ENCODE results near the gene CDH15.

CDH15 gene, protein sequence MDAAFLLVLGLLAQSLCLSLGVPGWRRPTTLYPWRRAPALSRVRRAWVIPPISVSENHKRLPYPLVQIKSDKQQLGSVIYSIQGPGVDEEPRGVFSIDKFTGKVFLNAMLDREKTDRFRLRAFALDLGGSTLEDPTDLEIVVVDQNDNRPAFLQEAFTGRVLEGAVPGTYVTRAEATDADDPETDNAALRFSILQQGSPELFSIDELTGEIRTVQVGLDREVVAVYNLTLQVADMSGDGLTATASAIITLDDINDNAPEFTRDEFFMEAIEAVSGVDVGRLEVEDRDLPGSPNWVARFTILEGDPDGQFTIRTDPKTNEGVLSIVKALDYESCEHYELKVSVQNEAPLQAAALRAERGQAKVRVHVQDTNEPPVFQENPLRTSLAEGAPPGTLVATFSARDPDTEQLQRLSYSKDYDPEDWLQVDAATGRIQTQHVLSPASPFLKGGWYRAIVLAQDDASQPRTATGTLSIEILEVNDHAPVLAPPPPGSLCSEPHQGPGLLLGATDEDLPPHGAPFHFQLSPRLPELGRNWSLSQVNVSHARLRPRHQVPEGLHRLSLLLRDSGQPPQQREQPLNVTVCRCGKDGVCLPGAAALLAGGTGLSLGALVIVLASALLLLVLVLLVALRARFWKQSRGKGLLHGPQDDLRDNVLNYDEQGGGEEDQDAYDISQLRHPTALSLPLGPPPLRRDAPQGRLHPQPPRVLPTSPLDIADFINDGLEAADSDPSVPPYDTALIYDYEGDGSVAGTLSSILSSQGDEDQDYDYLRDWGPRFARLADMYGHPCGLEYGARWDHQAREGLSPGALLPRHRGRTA

GRCh38 chr16:89171216-89172170 is at the start of gene CDH15:
CDH15 (plus strand) TSS chr16:89171748; CDS start chr16:89171832, 84 bp downstream.
- DNase-seq: peak; percentile 97
- Mint-ChIP-seq H3K27me3 (peaks cover 5% of the 10 kb centered on the region), H3K4me3 (peak within 1 kb of the TSS; percentile 48), H3K4me1 (ENCODE audit: low read depth) (peaks cover 10% of the 10 kb centered on the region), H3K27ac (no peak within 1 kb of the TSS), H3K36me3 (ENCODE audit: low read depth) (no peaks in the 10 kb centered on the region), H3K9me3 (no peaks in the 10 kb centered on the region)

DNA sequence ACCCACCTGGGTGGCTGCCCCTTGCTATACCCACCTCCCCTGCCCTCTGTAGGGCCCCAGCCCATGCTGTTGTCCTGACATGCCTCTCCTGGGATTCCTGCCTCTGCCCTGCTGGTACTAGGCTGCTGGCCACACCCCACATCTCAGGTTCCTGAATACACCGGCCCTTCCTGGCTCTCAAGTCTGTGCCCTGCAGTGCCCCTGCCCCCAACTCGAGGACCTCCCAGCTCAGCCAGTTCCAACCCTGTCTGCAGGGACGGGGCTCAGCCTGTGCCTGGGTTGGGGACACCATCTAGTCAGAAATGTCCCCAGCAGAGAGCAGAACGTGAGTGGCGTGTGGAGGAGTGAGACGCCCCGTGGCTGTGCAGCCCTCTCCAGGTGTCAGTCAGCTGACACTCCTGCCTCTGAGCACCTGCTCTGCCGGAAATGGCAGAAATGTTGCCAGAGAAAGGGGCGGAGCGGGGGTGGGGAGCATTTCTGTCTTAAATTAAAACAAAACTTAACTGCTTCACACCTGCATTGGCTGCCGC is 49.2 kb upstream of the CDH15 start:
- no peak overlapping the region for H3K4me3 Mint-ChIP-seq

GRCh38 chr16:89123001-89123830 is 48.3 kb upstream of the CDH15 start:
- H3K4me3 Mint-ChIP-seq: no peak overlapping the region
- peaks cover 36% of the 10 kb centered on the region for H3K4me1 Mint-ChIP-seq (ENCODE audit: low read depth)
- no peaks in the 10 kb centered on the region for H3K27me3 Mint-ChIP-seq
- H3K27ac Mint-ChIP-seq: peak overlapping the region; percentile 71
- no peaks in the 10 kb centered on the region for H3K9me3 Mint-ChIP-seq
- H3K36me3 Mint-ChIP-seq (ENCODE audit: low read depth): peaks cover 77% of the 10 kb centered on the region
- no peak for DNase-seq

More for the DNA sequence above, 49.2 kb upstream of the CDH15 start:
- Mint-ChIP-seq H3K36me3 (ENCODE audit: low read depth) (peaks cover 86% of the 10 kb centered on the region), H3K27ac (peak overlapping the region; percentile 71), H3K9me3 (no peaks in the 10 kb centered on the region), H3K4me1 (ENCODE audit: low read depth) (peaks cover 33% of the 10 kb centered on the region), H3K27me3 (no peaks in the 10 kb centered on the region)
- DNase-seq: peak; percentile 61

- Mint-ChIP-seq H3K27me3 (no peaks in the 10 kb centered on the region), H3K4me3 (no peak overlapping the region), H3K36me3 (ENCODE audit: low read depth) (peaks cover 75% of the 10 kb centered on the region), H3K4me1 (ENCODE audit: low read depth) (peaks cover 38% of the 10 kb centered on the region), H3K27ac (peak overlapping the region; percentile 47), H3K9me3 (no peaks in the 10 kb centered on the region)
- DNase-seq: no peak
These were observed 47.8 kb upstream of the CDH15 start for GRCh38 chr16:89123831-89124100.

GRCh38 chr16:89129378-89129777 is 42.2 kb upstream of the CDH15 start:
- H3K4me1 Mint-ChIP-seq (ENCODE audit: low read depth): peaks cover 20% of the 10 kb centered on the region
- no peak overlapping the region for H3K4me3 Mint-ChIP-seq
- no peak for DNase-seq
- no peaks in the 10 kb centered on the region for H3K9me3 Mint-ChIP-seq
- no peak overlapping the region for H3K27ac Mint-ChIP-seq
- H3K27me3 Mint-ChIP-seq: no peaks in the 10 kb centered on the region
- peaks cover 76% of the 10 kb centered on the region for H3K36me3 Mint-ChIP-seq (ENCODE audit: low read depth)

DNA sequence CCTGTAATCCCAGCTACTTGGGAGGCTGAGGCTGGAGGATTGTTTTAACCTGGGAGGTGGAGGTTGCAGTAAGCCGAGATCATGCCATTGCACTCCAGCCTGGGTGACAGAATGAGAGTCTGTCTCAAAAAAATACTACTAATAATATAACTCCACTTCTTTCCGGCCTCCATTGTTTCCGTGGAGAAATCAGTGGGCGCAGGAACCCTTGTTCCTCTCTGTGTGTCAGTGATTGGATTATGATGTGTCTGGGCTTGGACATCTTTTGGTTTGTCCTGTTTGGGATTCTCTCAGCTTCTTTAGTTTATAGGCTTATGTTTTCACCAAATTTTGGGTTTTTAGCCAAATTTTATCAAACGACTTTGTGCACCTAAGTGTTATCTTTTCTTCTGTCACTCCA is 41.1 kb upstream of the CDH15 start:
- Mint-ChIP-seq H3K4me1 (ENCODE audit: low read depth) (peaks cover 18% of the 10 kb centered on the region), H3K9me3 (no peaks in the 10 kb centered on the region), H3K27ac (no peak overlapping the region), H3K27me3 (no peaks in the 10 kb centered on the region), H3K4me3 (no peak overlapping the region), H3K36me3 (ENCODE audit: low read depth) (peaks cover 77% of the 10 kb centered on the region)
- no peak for DNase-seq

DNA sequence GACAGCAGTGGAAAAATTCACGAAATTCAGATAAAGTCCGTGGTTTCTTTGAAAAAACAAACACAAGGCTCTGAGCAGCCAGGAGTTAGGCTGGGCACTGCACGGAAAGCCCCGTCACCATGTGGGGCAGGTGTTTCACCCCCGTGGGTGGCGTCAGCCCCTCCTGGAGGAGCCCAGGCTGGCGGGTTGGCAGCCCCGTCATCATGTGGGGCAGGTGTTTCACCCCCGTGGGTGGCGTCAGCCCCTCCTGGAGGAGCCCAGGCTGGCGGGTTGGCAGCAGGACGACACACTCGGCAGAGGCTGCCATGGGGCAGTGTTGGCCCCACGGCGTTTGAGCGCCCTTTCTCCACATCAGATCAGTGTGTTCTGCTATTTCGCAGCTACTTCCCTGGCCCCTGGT is 39.8 kb upstream of the CDH15 start:
- peaks cover 78% of the 10 kb centered on the region for H3K36me3 Mint-ChIP-seq (ENCODE audit: low read depth)
- H3K9me3 Mint-ChIP-seq: no peaks in the 10 kb centered on the region
- H3K4me1 Mint-ChIP-seq (ENCODE audit: low read depth): peaks cover 18% of the 10 kb centered on the region
- H3K4me3 Mint-ChIP-seq: no peak overlapping the region
- H3K27me3 Mint-ChIP-seq: no peaks in the 10 kb centered on the region
- H3K27ac Mint-ChIP-seq: peak overlapping the region; percentile 1
- DNase-seq: no peak

GRCh38 chr16:89132194-89133005 is 39.1 kb upstream of the CDH15 start:
- no peak overlapping the region for H3K4me3 Mint-ChIP-seq

DNA sequence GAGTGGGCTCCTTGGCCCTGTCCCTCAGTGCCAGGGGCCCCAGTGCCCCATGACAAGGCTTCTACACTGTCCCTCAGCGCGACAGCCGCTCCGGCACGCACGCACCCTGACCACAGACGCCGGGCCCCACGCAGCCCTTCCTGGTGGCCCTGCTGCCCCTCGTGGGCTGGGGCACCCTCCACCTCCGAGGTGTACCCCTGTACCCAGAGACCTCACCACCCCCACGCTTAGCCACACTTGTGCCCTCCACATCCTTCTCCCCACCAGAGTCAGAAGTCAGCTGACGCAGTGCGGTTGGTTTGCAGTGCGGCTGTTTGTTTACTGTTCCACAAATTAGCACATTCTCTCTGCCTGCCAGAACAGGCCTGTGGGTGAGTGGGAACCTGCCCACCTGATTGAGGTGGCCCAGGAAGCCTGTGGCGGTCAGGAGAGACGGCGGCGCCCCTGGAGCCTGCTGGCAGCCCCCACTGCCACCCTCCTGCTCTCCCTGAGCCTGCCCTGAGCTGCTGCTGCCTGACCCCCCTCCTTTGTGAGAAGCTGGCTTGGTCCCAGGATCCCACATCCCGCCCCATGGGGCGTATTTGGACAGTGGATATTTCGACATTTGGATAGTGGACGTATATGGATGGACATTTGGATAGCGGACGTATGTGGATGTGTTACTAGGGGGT is 38.0 kb upstream of the CDH15 start:
- H3K27me3 Mint-ChIP-seq: no peaks in the 10 kb centered on the region
- no peak overlapping the region for H3K4me3 Mint-ChIP-seq
- no peak overlapping the region for H3K27ac Mint-ChIP-seq
- DNase-seq: no peak
- peaks cover 75% of the 10 kb centered on the region for H3K36me3 Mint-ChIP-seq (ENCODE audit: low read depth)
- no peaks in the 10 kb centered on the region for H3K9me3 Mint-ChIP-seq
- peaks cover 10% of the 10 kb centered on the region for H3K4me1 Mint-ChIP-seq (ENCODE audit: low read depth)

More at GRCh38 chr16:89132194-89133005, 39.1 kb upstream of the CDH15 start:
- no peaks in the 10 kb centered on the region for H3K9me3 Mint-ChIP-seq
- H3K4me1 Mint-ChIP-seq (ENCODE audit: low read depth): peaks cover 16% of the 10 kb centered on the region
- H3K27me3 Mint-ChIP-seq: no peaks in the 10 kb centered on the region
- peaks cover 77% of the 10 kb centered on the region for H3K36me3 Mint-ChIP-seq (ENCODE audit: low read depth)
- no peak overlapping the region for H3K27ac Mint-ChIP-seq
- no peak for DNase-seq

DNA sequence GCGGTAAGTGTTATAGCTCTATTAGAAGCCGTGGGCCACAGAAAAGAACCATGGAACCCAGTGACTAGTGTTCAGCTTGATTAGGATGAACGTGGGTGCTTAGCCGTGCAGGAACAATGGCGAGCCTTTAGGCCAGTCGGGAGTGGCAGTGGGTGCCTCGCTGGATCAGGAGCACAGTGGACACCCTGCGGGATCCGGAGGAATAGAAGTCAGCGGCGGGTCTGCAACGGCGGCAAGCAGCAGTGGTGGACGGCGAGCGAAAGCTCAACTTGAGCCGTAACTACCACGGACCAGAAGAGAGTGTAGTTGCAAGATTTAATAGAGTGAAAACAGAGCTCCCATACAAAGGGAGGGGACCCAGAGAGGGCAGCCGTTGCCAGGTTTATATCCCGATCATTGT is 37.3 kb upstream of the CDH15 start:
- Mint-ChIP-seq H3K4me1 (ENCODE audit: low read depth) (peaks cover 4% of the 10 kb centered on the region), H3K27me3 (no peaks in the 10 kb centered on the region), H3K9me3 (no peaks in the 10 kb centered on the region), H3K27ac (no peak overlapping the region), H3K4me3 (no peak overlapping the region), H3K36me3 (ENCODE audit: low read depth) (peaks cover 69% of the 10 kb centered on the region)
- DNase-seq: no peak

DNA sequence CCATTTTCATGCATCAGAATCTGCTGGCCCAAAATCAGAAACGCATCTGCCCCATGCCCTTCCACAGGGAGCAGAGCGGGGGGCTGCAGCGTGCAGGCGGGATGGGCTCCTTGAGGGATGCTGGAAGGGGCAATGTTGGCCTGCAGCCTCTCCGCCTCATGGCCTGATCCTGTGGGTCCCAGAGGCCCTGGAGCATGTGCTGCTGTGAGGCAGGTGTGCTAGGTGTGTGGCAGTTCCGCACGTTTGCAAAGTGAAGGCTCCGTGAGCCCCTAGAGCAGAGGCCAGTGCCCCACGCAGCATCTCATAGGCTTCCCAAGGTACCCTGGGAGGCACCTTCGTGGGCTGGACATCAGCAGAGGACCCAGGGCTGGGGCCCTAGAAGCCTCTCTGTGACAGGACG is 36.4 kb upstream of the CDH15 start:
- no peak for DNase-seq
- Mint-ChIP-seq H3K36me3 (ENCODE audit: low read depth) (peaks cover 63% of the 10 kb centered on the region), H3K4me1 (ENCODE audit: low read depth) (peaks cover 4% of the 10 kb centered on the region), H3K9me3 (no peaks in the 10 kb centered on the region), H3K4me3 (no peak overlapping the region), H3K27me3 (no peaks in the 10 kb centered on the region), H3K27ac (no peak overlapping the region)

DNA sequence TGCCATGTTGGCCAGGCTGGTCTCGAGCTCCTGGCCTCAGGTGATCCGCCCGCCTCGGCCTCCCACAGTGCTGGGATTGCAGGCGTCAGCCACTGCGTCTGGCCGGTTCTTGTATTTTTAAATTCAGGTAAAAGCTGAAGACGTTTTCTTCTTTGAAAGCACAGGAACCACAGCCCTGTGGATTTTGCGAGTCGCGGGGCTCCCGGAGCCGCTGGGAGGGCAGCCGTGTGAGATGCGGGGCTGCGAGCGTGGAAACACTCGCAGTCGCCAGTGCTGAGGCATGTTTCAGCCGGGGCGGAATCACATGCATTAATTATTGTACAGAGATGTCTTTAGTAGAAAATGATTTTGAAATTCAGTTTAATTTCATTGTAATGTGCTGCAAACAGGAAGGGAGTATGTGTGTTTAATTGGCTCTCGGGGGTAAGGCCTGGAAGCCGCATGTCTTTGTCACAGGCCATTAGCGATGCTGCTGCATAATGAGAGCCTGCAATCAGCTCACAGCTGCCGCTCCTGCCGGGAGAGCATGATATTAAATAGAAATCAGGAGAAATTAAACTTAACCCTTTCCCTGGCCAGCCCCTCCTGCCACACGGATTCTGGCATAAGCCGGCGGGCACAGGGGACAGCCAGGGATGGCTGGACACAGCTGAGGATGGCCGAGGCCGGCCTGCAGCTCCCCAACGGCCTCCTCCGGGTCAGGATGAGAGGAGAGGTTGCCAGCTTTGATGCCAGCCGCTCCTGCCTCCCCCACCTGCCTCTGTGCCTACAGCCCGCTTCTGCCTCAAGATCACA is 35.4 kb upstream of the CDH15 start:
- no peak for DNase-seq
- H3K36me3 Mint-ChIP-seq (ENCODE audit: low read depth): peaks cover 65% of the 10 kb centered on the region
- H3K9me3 Mint-ChIP-seq: no peaks in the 10 kb centered on the region
- H3K4me1 Mint-ChIP-seq (ENCODE audit: low read depth): peaks cover 4% of the 10 kb centered on the region
- no peak overlapping the region for H3K27ac Mint-ChIP-seq
- no peaks in the 10 kb centered on the region for H3K27me3 Mint-ChIP-seq
- H3K4me3 Mint-ChIP-seq: no peak overlapping the region

All from activated T-cell treated with anti-CD3 and anti-CD28 coated beads, Interleukin-2, amount 50 U/mL, for 24 hours (primary cell).